ENCODE data around the gene TAF5L.

The TAF5L gene

GRCh38 chr1:229657993-229658755, 32.3 kb upstream of the TAF5L start:
- DNase-seq (ENCODE audit: low read depth in 1 of 2, low spot score in 1 of 2), result no peak
- in situ Hi-C loops (cut with HindIII; ENCODE audit: low pct_unique_long_range_greater_than_20kb, low sequenced_read_pairs), result no loop called here
- TF ChIP-seq JUND (IDR thresholded peaks at IDR 0.05; ENCODE audit: low read depth), result no peak

DNA sequence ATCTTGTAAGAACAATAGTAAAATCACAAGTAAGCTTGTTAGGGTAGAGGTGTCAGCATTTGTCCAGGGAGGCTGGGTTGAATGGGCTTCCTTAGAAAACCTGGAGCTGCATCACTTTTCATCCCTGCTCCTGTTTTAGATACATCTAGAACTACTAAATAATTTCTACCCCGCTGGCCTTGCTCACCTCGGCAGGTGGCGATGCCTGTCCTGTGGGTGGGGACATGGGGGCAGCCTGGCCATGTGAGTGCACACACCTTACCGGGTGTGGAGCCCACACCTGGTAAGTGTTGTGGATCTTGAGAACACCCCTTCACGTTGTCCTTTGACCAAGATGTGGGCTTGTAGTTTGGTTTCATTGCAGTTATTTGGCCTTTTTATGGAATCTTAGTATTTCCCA, 29.9 kb upstream of the TAF5L start:
- DNase-seq (ENCODE audit: low read depth in 1 of 2, low spot score in 1 of 2), result no peak
- TF ChIP-seq JUND (IDR thresholded peaks at IDR 0.05; ENCODE audit: low read depth), result no peak
- in situ Hi-C loops (cut with HindIII; ENCODE audit: low pct_unique_long_range_greater_than_20kb, low sequenced_read_pairs), result no loop called here

- DNase-seq (ENCODE audit: low read depth in 1 of 2, low spot score in 1 of 2), result no peak
- in situ Hi-C loops (cut with HindIII; ENCODE audit: low pct_unique_long_range_greater_than_20kb, low sequenced_read_pairs), result no loop called here
- TF ChIP-seq JUND (IDR thresholded peaks at IDR 0.05; ENCODE audit: low read depth), result no peak
Measured at GRCh38 chr1:229653420-229653819, 27.5 kb upstream of the TAF5L start.

GRCh38 chr1:229651546-229651945, 25.6 kb upstream of the TAF5L start:
- DNase-seq (ENCODE audit: low read depth in 1 of 2, low spot score in 1 of 2), result no peak
- no peak for TF ChIP-seq JUND (IDR thresholded peaks at IDR 0.05; ENCODE audit: low read depth)
- in situ Hi-C loops (cut with HindIII; ENCODE audit: low pct_unique_long_range_greater_than_20kb, low sequenced_read_pairs), result no loop called here

DNA sequence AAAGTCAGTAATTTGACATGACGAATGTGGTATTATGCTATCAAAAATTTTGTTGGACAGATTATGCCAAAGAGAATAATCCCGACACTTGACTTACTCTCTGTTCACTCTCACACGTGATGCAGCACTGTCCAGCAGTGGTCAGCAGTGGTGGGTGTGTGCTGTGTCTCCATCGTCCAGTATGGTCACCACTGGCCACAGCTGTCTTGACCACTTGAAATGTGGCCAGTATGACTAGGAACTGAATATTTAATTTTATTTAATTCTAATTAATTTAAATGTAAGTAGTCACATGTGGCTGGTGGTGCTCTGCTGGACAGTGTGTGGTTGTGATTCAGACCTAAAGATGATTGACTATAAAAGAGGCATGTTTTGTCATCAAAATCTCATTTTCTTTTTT, 24.1 kb upstream of the TAF5L start:
- no peak for TF ChIP-seq JUND (IDR thresholded peaks at IDR 0.05; ENCODE audit: low read depth)
- in situ Hi-C loops (cut with HindIII; ENCODE audit: low pct_unique_long_range_greater_than_20kb, low sequenced_read_pairs), result no loop called here
- no peak for DNase-seq (ENCODE audit: low read depth in 1 of 2, low spot score in 1 of 2)

DNA sequence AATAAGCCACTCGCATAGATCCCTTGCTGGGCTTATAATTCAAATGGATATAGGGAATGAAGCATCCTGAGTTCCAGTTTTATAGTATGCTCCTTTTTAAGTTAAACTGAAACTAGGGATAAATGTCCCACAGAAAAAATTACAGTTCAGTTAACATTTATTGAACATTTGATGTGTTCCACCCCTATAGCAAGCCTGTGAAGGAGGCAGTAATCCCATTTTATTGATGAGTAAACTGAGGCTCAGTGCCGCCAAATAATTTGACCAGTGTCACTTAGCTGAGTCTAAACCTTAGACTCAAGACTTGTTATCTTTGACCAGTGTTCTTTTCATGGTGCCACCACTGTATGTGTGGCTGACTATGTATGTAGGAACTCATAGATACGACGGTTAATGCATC, 22.5 kb upstream of the TAF5L start:
- DNase-seq (ENCODE audit: low read depth in 1 of 2, low spot score in 1 of 2), result no peak
- no peak for TF ChIP-seq JUND (IDR thresholded peaks at IDR 0.05; ENCODE audit: low read depth)
- in situ Hi-C loops (cut with HindIII; ENCODE audit: low pct_unique_long_range_greater_than_20kb, low sequenced_read_pairs), result no loop called here

DNA sequence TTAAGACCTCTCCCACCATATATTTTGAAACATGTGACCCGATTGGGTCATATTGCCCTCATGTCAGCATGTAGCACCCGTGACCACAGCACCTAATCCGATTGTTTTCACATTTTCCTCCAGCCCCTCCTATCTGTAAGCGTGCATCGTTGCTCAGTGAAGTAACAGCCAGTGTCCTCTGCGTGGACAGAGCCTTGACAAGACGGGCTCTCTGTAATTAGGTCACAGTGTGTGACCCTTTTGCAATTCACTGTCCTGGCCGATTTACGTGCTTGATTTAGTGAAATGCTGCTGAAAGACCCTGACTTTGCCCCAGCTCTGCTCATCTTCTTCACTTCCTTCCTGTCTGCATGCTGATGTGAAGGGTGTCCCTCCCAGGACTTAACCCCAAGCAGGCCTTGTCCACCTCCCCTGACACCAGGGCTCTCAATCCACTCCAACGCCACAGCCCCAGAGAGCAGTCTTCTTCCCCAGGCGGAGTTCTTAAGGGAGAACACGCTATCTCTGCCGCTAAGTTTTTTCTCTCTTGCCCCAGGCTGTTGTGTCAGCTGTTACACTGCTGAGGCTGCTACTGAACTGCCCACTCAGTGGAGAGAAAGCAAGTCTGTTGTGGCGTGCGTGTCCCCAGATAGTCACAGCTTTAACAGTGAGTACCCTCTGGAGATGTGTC, 19.5 kb upstream of the TAF5L start:
- no peak for DNase-seq (ENCODE audit: low read depth in 1 of 2, low spot score in 1 of 2)
- in situ Hi-C loops (cut with HindIII; ENCODE audit: low pct_unique_long_range_greater_than_20kb, low sequenced_read_pairs), result no loop called here
- TF ChIP-seq JUND (IDR thresholded peaks at IDR 0.05; ENCODE audit: low read depth), result no peak

DNA sequence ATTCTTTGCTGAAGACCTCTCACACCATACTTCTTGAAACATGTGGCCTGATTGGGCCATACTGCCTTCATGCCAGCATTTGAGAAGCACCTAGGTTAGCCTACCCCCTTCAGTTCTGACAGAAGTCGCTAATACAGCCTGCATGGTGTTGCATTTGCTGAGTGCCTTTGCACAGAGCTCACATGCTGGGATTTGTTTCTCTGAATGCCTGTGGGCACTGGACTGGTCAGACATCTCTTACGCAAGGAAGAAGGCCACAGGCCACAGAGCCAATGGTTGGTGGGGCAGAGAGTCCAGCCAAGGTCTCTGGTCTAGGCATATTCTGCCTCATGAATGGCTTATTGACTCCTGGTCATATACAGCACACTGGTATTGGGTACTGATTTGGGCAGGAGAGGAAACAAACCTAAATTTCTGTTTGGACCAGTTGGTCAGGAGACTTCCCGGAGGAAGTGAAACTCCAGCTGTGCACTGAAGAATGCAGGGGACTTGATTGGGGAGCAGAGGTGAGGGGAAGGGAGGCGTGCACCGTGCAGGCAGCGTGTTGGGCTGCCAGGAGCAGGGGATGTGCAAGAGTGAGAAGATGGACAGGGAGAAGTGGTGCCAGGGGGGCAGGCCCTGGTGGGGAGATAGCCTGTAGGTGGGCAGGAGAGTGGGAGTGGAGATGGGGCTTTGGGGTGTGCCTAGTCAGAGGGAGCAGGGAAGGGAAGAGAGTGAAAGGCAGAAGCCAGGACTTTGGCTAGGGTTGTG, 18.2 kb upstream of the TAF5L start:
- DNase-seq (ENCODE audit: low read depth in 1 of 2, low spot score in 1 of 2), result peak in 1 of 2 experiments; percentile 36
- no peak for TF ChIP-seq JUND (IDR thresholded peaks at IDR 0.05; ENCODE audit: low read depth)
- in situ Hi-C loops (cut with HindIII; ENCODE audit: low pct_unique_long_range_greater_than_20kb, low sequenced_read_pairs), result no loop called here

- no peak for DNase-seq (ENCODE audit: low read depth in 1 of 2, low spot score in 1 of 2)
- TF ChIP-seq JUND (IDR thresholded peaks at IDR 0.05; ENCODE audit: low read depth), result no peak
- in situ Hi-C loops (cut with HindIII; ENCODE audit: low pct_unique_long_range_greater_than_20kb, low sequenced_read_pairs), result no loop called here
Measured at GRCh38 chr1:229642970-229643369, 17.0 kb upstream of the TAF5L start.

DNA sequence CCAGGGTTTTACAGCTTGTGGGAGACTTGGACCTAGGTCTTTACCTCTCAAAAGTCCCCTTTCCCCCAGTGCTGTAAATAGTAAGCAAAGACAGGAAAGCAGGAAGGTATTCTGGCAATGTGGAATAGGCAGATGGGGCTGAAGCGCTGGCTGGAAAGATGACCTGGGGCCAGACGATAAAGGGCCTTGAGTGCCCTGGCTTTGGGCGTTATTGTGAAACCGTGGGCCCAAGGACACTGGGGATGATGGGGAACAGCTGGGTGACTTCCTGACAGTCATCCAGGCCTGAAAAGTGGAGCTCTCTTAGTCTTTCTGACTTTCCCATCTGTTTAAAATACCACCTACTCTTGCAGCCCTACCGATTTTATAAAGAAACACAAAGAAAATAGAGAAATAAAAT, 16.5 kb upstream of the TAF5L start:
- in situ Hi-C loops (cut with HindIII; ENCODE audit: low pct_unique_long_range_greater_than_20kb, low sequenced_read_pairs), result no loop called here
- no peak for DNase-seq (ENCODE audit: low read depth in 1 of 2, low spot score in 1 of 2)
- no peak for TF ChIP-seq JUND (IDR thresholded peaks at IDR 0.05; ENCODE audit: low read depth)

DNA sequence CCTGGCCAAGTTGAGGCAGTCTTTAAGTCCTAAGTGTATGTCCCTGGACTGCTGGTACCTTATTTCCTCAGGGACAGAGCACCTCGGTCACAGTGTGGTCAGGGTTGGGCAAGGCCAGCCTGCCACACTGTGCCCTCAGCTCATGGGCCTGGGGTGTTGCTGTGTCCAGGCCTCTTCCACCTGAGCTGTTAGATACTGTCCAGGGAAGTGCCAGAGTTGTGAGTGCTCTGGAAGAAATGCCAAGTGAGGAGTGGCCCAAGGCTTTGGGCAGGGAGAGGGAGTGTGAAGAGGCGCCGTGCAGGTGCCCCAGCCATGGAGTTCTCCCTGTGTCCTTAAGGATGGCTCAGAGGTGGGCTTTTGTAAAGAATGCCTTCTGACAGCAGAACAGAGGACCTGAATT, 15.4 kb upstream of the TAF5L start:
- DNase-seq (ENCODE audit: low read depth in 1 of 2, low spot score in 1 of 2), result no peak
- no peak for TF ChIP-seq JUND (IDR thresholded peaks at IDR 0.05; ENCODE audit: low read depth)
- in situ Hi-C loops (cut with HindIII; ENCODE audit: low pct_unique_long_range_greater_than_20kb, low sequenced_read_pairs), result no loop called here

DNA sequence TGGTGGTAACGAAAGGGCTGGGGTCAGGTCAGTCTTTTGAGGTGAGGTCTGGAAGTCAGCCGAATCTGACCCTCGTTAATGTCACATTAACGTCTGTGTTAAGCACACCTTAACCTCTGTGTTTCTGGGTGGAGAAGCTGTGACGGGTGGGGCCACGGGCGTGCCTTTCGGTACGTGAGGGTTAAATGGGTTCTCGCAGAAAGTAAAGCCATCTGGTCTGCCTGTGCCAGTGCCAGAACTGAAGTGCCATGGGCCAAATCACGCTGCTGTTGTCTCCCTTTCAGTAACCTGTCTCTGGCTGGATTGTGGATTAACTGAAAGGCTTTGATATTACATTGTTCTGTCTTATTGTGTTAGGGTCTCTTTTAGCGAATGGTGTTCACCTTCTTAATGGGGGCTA, 14.5 kb upstream of the TAF5L start:
- no peak for DNase-seq (ENCODE audit: low read depth in 1 of 2, low spot score in 1 of 2)
- in situ Hi-C loops (cut with HindIII; ENCODE audit: low pct_unique_long_range_greater_than_20kb, low sequenced_read_pairs), result no loop called here
- TF ChIP-seq JUND (IDR thresholded peaks at IDR 0.05; ENCODE audit: low read depth), result no peak

DNA sequence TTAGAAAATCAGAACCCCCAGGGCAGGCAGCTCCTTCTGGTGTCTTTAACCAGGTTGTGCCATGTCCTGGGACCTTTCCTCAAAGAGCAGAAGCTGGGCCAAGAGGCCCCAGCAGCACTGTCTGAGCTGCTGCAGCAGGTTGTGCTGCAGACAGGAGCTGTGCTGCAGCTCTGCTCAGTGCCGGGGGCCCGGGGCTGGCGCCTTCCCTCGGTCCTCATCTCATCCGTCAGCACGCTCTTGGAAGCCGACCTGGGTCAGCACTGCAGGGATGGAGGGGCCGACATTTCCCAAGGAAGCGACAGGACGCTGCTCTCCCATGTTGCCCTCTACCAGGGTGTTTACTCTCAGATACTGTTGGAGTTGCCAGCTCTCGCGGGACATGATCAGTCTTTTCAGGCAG, 11.8 kb upstream of the TAF5L start:
- TF ChIP-seq JUND (IDR thresholded peaks at IDR 0.05; ENCODE audit: low read depth), result no peak
- DNase-seq (ENCODE audit: low read depth in 1 of 2, low spot score in 1 of 2), result no peak
- in situ Hi-C loops (cut with HindIII; ENCODE audit: low pct_unique_long_range_greater_than_20kb, low sequenced_read_pairs), result no loop called here
